Measurements from ENCODE around the gene PCCA. TPM values are rescaled to one million over a fixed set of nuclear protein-coding genes. Genes with fewer than 3 reads are reported as not detected.

Gene PCCA
- polyA plus RNA-seq, 2 donors, result 11.1 to 15.2 TPM

DNA sequence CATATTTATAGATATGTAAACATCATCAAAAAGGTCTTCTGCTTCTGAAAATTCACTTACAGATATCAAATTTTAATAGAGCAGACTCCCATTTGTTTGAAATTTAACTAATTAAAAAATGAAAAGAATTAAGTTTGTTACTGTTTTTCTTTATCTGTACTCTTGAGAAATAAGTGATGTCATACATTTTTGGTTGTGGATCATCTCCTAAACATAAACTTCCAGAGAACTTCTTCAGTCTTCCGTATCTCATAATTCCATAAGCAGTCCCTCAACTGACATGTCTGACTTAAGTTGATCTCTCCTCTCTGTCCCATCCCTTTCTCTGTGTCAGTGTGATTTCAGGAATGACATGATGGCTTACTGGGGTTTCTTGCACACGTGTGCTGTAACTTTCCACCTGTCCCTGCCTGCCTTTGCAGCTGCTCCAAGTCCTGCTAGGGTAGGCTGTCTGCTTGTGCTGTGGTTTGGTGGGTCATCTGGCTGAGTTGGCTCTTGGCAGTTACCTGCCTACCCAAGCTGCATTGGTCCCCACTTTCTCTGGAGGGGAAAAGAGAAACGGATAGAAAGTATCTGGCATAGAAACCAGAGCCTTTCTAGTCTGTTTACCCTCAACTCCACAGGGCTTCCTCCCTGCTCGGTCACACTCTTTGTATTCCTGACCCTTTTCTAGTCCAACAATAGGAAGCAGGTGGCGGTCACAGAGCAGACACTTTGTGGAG, 372.6 kb downstream of the PCCA start:
- no peaks in the 10 kb centered on the region for H3K27me3 ChIP-seq (ENCODE audit: control insufficient read depth in 1 of 2, insufficient read depth in 2 of 2, low read length in 2 of 2)
- no peak overlapping the region for H3K4me3 ChIP-seq (ENCODE audit: low read depth in 1 of 2, low read length in 2 of 2)
- WGBS, 2 donors, result 73 to 82% methylated on average over 5 of the region's 5 CpGs
- H3K9me3 ChIP-seq (ENCODE audit: control insufficient read depth in 2 of 2, insufficient read depth in 1 of 2, low read depth in 1 of 2, low read length in 1 of 2), result peaks cover 0 to 2% of the 10 kb centered on the region in 2 donors
- no peaks in the 10 kb centered on the region for H3K36me3 ChIP-seq (ENCODE audit: control insufficient read depth in 2 of 2, insufficient read depth in 2 of 2, low read length in 1 of 2)
- no peaks in the 10 kb centered on the region for H3K4me1 ChIP-seq (ENCODE audit: control insufficient read depth in 2 of 2, insufficient read depth in 2 of 2, low read length in 1 of 2)
- H3K27ac ChIP-seq (ENCODE audit: low read depth in 2 of 2, low read length in 1 of 2), result no peak overlapping the region

DNA sequence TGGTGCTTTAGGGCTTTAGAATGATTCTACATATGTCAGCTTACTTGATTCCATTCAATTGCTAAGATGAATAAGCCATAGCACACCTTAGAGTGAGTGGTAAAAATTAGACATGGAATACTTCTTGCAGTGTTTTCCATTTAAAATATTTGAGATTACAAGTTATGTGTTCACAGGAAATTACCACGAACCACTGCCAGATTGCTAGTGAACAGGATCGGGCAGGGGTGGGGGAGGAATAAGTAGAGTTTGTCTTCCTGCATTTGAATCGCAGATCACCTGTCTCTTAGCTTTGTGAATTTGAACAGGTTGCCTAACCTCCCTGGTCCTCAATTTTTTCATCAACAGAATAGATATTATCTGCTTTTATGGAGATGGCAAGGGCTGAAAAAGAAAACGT, 375.1 kb downstream of the PCCA start:
- Histone ChIP-seq H3K27me3 (ENCODE audit: control insufficient read depth in 1 of 2, insufficient read depth in 2 of 2, low read length in 2 of 2) (no peaks in the 10 kb centered on the region), H3K4me3 (ENCODE audit: low read depth in 1 of 2, low read length in 2 of 2) (no peak overlapping the region), H3K9me3 (ENCODE audit: control insufficient read depth in 2 of 2, insufficient read depth in 1 of 2, low read depth in 1 of 2, low read length in 1 of 2) (peaks cover 0 to 2% of the 10 kb centered on the region in 2 donors), H3K36me3 (ENCODE audit: control insufficient read depth in 2 of 2, insufficient read depth in 2 of 2, low read length in 1 of 2) (no peaks in the 10 kb centered on the region), H3K4me1 (ENCODE audit: control insufficient read depth in 2 of 2, insufficient read depth in 2 of 2, low read length in 1 of 2) (no peaks in the 10 kb centered on the region), H3K27ac (ENCODE audit: low read depth in 2 of 2, low read length in 1 of 2) (no peak overlapping the region)
- 67 to 70% methylated on average over 4 of the region's 4 CpGs for WGBS, 2 donors

DNA sequence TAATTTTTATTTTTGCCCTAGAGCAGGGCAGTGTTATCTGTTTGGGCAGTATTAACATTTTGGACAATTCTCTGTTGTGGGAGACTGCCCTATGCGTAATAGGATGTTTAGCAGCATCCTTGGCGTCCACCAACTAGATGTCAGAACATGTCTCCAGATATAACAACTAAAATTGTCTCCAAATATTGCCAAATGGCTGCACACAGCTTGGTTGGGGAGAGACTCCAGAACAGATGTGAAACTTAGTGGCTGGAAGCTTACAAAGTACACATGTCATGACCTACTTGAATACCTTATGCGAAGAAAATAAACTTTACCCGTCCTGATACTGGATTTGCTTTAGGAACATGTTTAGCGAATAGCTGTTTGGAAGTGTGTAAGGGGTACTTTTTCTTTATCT, 376.7 kb downstream of the PCCA start:
- Histone ChIP-seq H3K27me3 (ENCODE audit: control insufficient read depth in 1 of 2, insufficient read depth in 2 of 2, low read length in 2 of 2) (no peaks in the 10 kb centered on the region), H3K4me1 (ENCODE audit: control insufficient read depth in 2 of 2, insufficient read depth in 2 of 2, low read length in 1 of 2) (no peaks in the 10 kb centered on the region), H3K9me3 (ENCODE audit: control insufficient read depth in 2 of 2, insufficient read depth in 1 of 2, low read depth in 1 of 2, low read length in 1 of 2) (no peaks in the 10 kb centered on the region), H3K4me3 (ENCODE audit: low read depth in 1 of 2, low read length in 2 of 2) (no peak overlapping the region), H3K36me3 (ENCODE audit: control insufficient read depth in 2 of 2, insufficient read depth in 2 of 2, low read length in 1 of 2) (peaks cover 0 to 2% of the 10 kb centered on the region in 2 donors), H3K27ac (ENCODE audit: low read depth in 2 of 2, low read length in 1 of 2) (no peak overlapping the region)
- WGBS, 2 donors, result 91 to 94% methylated on average over 5 of the region's 5 CpGs

DNA sequence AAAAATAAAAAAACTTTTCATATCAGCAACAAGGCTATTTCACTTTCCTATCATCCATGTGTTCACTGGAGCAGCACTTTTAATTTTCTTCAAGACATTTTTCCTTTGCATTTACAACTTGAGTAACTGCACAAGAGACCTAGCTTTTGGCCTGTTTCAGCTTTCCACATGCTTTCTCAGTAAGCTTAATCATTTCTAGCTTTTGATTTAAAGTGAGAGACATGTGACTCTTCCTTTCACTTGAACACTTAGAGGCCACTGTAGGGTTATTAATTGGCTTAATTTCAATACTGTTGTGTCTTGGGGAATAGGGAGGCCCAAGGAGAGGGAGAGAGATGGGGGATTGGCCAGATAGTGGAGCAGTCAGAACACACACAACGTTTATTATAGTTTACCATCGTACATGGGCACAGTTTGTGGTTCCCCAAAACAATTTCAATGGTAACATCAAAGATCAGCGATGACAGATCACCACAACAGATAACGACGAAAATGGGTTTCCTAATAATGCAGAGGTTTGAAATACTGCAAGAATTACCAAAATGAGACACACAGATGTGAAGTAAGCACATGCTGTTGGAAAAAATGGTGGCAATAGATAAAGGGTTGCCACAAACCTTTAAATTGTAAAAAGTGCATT, 382.1 kb downstream of the PCCA start:
- 76 to 82% methylated on average over 5 of the region's 5 CpGs for WGBS, 2 donors

DNA sequence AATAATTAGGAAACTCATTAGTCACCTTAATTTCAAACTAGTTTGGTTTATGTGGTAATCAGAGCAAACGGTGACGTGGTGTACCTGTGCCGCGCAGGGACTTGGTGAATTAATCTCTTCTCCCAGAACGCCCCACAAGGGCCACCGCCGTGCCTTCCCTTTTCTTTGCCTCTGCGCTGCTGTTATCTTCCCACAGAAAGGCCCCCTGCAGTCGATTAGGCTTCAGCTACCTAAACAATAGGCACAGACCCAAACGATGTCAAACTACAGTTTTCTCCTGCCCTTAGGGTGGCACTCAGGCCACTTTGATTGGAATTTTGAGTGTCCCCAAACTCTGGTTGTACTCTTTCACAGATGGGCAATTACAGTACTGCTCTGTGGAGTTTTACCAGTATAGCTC, 384.2 kb downstream of the PCCA start:
- Histone ChIP-seq H3K36me3 (ENCODE audit: control insufficient read depth in 2 of 2, insufficient read depth in 2 of 2, low read length in 1 of 2) (peaks cover 2% of the 10 kb centered on the region in 2 donors), H3K9me3 (ENCODE audit: control insufficient read depth in 2 of 2, insufficient read depth in 1 of 2, low read depth in 1 of 2, low read length in 1 of 2) (no peaks in the 10 kb centered on the region)
- 80 to 84% methylated on average over 10 of the region's 10 CpGs for WGBS, 2 donors

More for the DNA sequence above, 382.1 kb downstream of the PCCA start:
- Histone ChIP-seq H3K4me3 (ENCODE audit: low read depth in 1 of 2, low read length in 2 of 2) (no peak overlapping the region), H3K27me3 (ENCODE audit: control insufficient read depth in 1 of 2, insufficient read depth in 2 of 2, low read length in 2 of 2) (no peaks in the 10 kb centered on the region), H3K9me3 (ENCODE audit: control insufficient read depth in 2 of 2, insufficient read depth in 1 of 2, low read depth in 1 of 2, low read length in 1 of 2) (no peaks in the 10 kb centered on the region), H3K4me1 (ENCODE audit: control insufficient read depth in 2 of 2, insufficient read depth in 2 of 2, low read length in 1 of 2) (no peaks in the 10 kb centered on the region), H3K27ac (ENCODE audit: low read depth in 2 of 2, low read length in 1 of 2) (no peak overlapping the region), H3K36me3 (ENCODE audit: control insufficient read depth in 2 of 2, insufficient read depth in 2 of 2, low read length in 1 of 2) (peaks cover 2% of the 10 kb centered on the region in 2 donors)

DNA sequence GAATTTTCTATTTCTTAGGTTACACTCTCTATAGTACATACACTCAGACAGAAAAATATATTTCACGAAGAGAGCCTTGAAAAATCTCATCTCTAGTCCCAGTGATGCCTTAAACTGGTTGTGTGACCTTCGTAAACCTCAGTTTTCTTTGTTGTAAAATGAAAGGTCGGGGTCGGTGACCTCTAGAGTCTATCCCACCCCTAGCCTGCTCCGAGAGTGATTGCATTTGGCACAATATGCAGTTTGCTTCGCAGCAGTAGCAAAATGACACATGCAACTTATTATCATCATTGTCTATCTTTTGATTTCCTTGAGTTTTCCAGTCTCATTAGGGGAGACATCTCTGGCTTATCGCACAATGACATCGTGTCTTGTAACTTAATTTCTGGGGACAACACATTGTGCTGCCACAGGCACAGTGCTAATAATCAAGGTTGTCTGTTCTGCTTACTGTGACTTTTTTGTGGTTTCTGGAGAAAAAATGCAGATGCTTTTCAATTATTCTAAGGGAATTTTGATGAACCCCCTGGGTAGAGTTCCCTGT, 384.7 kb downstream of the PCCA start:
- Histone ChIP-seq H3K27ac (ENCODE audit: low read depth in 2 of 2, low read length in 1 of 2) (no peak overlapping the region), H3K36me3 (ENCODE audit: control insufficient read depth in 2 of 2, insufficient read depth in 2 of 2, low read length in 1 of 2) (peaks cover 2% of the 10 kb centered on the region in 2 donors), H3K4me3 (ENCODE audit: low read depth in 1 of 2, low read length in 2 of 2) (no peak overlapping the region), H3K4me1 (ENCODE audit: control insufficient read depth in 2 of 2, insufficient read depth in 2 of 2, low read length in 1 of 2) (peaks cover 0 to 4% of the 10 kb centered on the region in 2 donors), H3K27me3 (ENCODE audit: control insufficient read depth in 1 of 2, insufficient read depth in 2 of 2, low read length in 2 of 2) (no peaks in the 10 kb centered on the region), H3K9me3 (ENCODE audit: control insufficient read depth in 2 of 2, insufficient read depth in 1 of 2, low read depth in 1 of 2, low read length in 1 of 2) (peaks cover 0 to 3% of the 10 kb centered on the region in 2 donors)
- WGBS, 2 donors, result 94% methylated on average over 8 of the region's 8 CpGs

More for the DNA sequence above, 384.2 kb downstream of the PCCA start:
- H3K4me1 ChIP-seq (ENCODE audit: control insufficient read depth in 2 of 2, insufficient read depth in 2 of 2, low read length in 1 of 2), result no peaks in the 10 kb centered on the region
- no peaks in the 10 kb centered on the region for H3K27me3 ChIP-seq (ENCODE audit: control insufficient read depth in 1 of 2, insufficient read depth in 2 of 2, low read length in 2 of 2)
- no peak overlapping the region for H3K4me3 ChIP-seq (ENCODE audit: low read depth in 1 of 2, low read length in 2 of 2)
- H3K27ac ChIP-seq (ENCODE audit: low read depth in 2 of 2, low read length in 1 of 2), result no peak overlapping the region

DNA sequence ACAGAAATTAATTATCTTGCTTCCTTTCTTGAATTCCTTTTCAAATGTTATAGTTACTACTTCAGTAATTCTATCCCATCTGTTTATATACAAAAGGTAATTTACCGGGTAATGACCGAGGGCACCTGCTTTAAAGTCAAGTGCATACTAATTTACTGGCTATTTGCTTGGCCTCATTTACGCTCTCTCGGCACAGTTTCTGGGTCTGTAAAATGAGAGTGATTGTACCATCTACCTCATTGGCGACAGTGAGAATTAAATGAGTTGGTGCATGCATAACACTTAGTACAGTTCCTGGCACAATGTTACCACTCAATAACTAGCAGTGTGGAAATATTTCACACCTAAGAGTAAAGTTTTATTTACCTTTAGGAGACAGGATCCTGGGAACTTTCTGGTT, 388.1 kb downstream of the PCCA start:
- no peaks in the 10 kb centered on the region for H3K27me3 ChIP-seq (ENCODE audit: control insufficient read depth in 1 of 2, insufficient read depth in 2 of 2, low read length in 2 of 2)
- no peak overlapping the region for H3K4me3 ChIP-seq (ENCODE audit: low read depth in 1 of 2, low read length in 2 of 2)
- no peak overlapping the region for H3K27ac ChIP-seq (ENCODE audit: low read depth in 2 of 2, low read length in 1 of 2)
- peaks cover 0 to 4% of the 10 kb centered on the region in 2 donors for H3K4me1 ChIP-seq (ENCODE audit: control insufficient read depth in 2 of 2, insufficient read depth in 2 of 2, low read length in 1 of 2)
- peaks cover 0 to 3% of the 10 kb centered on the region in 2 donors for H3K9me3 ChIP-seq (ENCODE audit: control insufficient read depth in 2 of 2, insufficient read depth in 1 of 2, low read depth in 1 of 2, low read length in 1 of 2)
- 96 to 98% methylated on average over 5 of the region's 5 CpGs for WGBS, 2 donors
- no peaks in the 10 kb centered on the region for H3K36me3 ChIP-seq (ENCODE audit: control insufficient read depth in 2 of 2, insufficient read depth in 2 of 2, low read length in 1 of 2)

DNA sequence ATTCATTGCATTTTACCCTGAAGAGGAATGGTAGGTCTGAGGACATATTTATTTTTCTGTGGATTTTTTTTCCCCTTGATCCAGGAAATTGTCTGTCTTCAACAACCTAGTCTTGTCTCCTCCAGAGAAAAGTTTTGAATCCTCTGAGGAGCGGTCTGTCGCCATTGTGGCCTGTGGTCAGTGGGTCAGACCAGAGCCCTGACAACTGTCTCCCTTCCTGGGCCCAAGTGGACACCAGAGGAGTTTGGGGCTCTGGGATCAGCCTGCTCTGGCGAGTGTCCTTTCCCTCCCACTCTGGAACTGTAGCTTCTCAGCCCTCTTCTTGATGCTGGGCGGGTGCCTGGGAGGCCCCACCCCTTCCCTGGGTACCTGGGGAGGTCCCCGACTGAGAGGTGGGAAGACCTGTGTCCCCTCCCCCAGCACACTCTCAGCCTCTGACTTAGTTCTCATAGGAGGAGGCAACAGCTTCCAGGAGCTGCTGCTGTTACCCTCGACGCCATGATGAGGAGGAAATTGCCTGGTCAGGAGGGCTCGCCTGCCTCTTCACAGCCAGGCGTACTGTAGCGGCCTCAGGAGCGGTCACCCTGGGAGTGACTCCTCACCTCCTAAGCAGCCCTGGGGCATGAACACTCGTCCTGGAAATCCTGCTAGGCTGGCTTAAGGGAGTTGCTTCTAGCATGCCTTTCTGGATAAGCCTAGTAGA, 389.4 kb downstream of the PCCA start:
- no peak overlapping the region for H3K4me3 ChIP-seq (ENCODE audit: low read depth in 1 of 2, low read length in 2 of 2)
- peaks cover 0 to 3% of the 10 kb centered on the region in 2 donors for H3K9me3 ChIP-seq (ENCODE audit: control insufficient read depth in 2 of 2, insufficient read depth in 1 of 2, low read depth in 1 of 2, low read length in 1 of 2)
- WGBS, 2 donors, result 88 to 92% methylated on average over 12 of the region's 12 CpGs
- no peaks in the 10 kb centered on the region for H3K36me3 ChIP-seq (ENCODE audit: control insufficient read depth in 2 of 2, insufficient read depth in 2 of 2, low read length in 1 of 2)
- no peak overlapping the region for H3K27ac ChIP-seq (ENCODE audit: low read depth in 2 of 2, low read length in 1 of 2)
- peaks cover 4% of the 10 kb centered on the region in 2 donors for H3K4me1 ChIP-seq (ENCODE audit: control insufficient read depth in 2 of 2, insufficient read depth in 2 of 2, low read length in 1 of 2)
- H3K27me3 ChIP-seq (ENCODE audit: control insufficient read depth in 1 of 2, insufficient read depth in 2 of 2, low read length in 2 of 2), result no peaks in the 10 kb centered on the region

DNA sequence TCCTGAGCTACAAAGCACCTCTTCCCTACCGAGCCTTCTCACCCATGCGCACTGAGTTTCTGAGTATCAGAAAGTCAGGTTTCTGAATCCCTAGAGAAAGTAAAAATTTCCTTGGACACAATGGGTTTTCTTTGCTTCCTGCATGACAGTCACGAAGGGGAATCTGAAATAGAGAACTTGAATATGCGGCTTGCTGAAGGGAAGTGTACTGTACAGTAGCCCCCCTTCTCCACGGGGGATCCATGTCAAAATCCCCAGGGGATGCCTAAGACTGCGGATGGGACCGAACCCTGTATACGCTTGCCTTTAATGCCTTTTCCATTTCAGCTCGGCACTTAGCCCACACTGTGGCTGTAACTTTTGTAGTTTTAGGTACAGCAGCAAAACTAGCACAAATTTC, 391.8 kb downstream of the PCCA start:
- WGBS, 2 donors, result 91% methylated on average over 9 of the region's 9 CpGs

More for the DNA sequence above, 391.8 kb downstream of the PCCA start:
- no peaks in the 10 kb centered on the region for H3K27me3 ChIP-seq (ENCODE audit: control insufficient read depth in 1 of 2, insufficient read depth in 2 of 2, low read length in 2 of 2)
- H3K27ac ChIP-seq (ENCODE audit: low read depth in 2 of 2, low read length in 1 of 2), result no peak overlapping the region
- no peaks in the 10 kb centered on the region for H3K36me3 ChIP-seq (ENCODE audit: control insufficient read depth in 2 of 2, insufficient read depth in 2 of 2, low read length in 1 of 2)
- H3K4me1 ChIP-seq (ENCODE audit: control insufficient read depth in 2 of 2, insufficient read depth in 2 of 2, low read length in 1 of 2), result peaks cover 4% of the 10 kb centered on the region in 2 donors
- H3K9me3 ChIP-seq (ENCODE audit: control insufficient read depth in 2 of 2, insufficient read depth in 1 of 2, low read depth in 1 of 2, low read length in 1 of 2), result peaks cover 0 to 3% of the 10 kb centered on the region in 2 donors
- no peak overlapping the region for H3K4me3 ChIP-seq (ENCODE audit: low read depth in 1 of 2, low read length in 2 of 2)

Measured in esophagus (tissue), 2 donors.